A549 (cell line): ENCODE data around the gene MAGI1. TPM values are rescaled to one million over a fixed set of nuclear protein-coding genes. Genes with fewer than 3 reads are reported as not detected.

ENCODE experiments used
- ATAC-seq, 2 experiments: fragments of 200-7000 bp in 1 of 2; fragments of >200 bp in 1 of 2; cut with Nextera tagmentation in 1 of 2; cut with Tn5 transposase in 1 of 2; 3 replicates each; pipeline versions ENCODE4 v1.8.0 to v1.9.1; 2018 to 2020; ENCODE audit warnings: mild to moderate bottlenecking in 1 of 2, moderate library complexity in 1 of 2
- CTCF ChIA-PET: fragments of 300-600 bp; sonication (Branson Sonifier 250); formaldehyde crosslinking; extraction: SDS; loops from one replicate; lab custom pipeline; 2021; ENCODE audit warnings: antibody characterized with exemption, inconsistent platforms; lab: Yijun Ruan, JAX
- POLR2A ChIA-PET: fragments of 350-600 bp; formaldehyde crosslinking; extraction: SDS; loops from one replicate; lab custom pipeline; 2021; ENCODE audit warnings: antibody characterized with exemption, inconsistent platforms; lab: Yijun Ruan, JAX
- DNase-seq, 2 experiments: peaks; one replicate each; pipeline versions ENCODE4 v3.0.0 to v3.0.0-alpha.2; 2011 to 2016; ENCODE audit warnings: low read depth in 1 of 2, low spot score in 1 of 2
- FAIRE-seq: peaks from 2 replicates; lab custom pipeline; 2011; peaks lifted over from hg19 to GRCh38; lab: Jason Lieb, UNC
- H3K27ac ChIP-seq, 2 experiments: fragments of >200 bp; sonication (Bioruptor Twin); formaldehyde crosslinking; 3 replicates each; pipeline ENCODE4 v1.5.1; 2016 to 2017
- H3K4me1 ChIP-seq: fragments of >200 bp; sonication (Bioruptor Twin); formaldehyde crosslinking; 3 replicates; pipeline ENCODE4 v1.6.1; 2016
- H3K4me2 ChIP-seq: fragments of >200 bp; sonication (Bioruptor Twin); formaldehyde crosslinking; 3 replicates; pipeline ENCODE4 v1.6.1; 2016
- H3K4me3 ChIP-seq: fragments of >200 bp; sonication (Bioruptor Twin); formaldehyde crosslinking; 3 replicates; pipeline ENCODE4 v1.5.1; 2016
- H3K9me3 ChIP-seq: fragments of >200 bp; sonication (Bioruptor Twin); formaldehyde crosslinking; 3 replicates; pipeline ENCODE4 v1.6.1; 2016
- CHD2 ChIP-seq: fragments of 150-350 bp; IDR thresholded peaks from 2 replicates; pipeline ENCODE4 v1.6.1; 2014; ENCODE audit warnings: low read length; ENCODE audit not compliant: partially characterized antibody
- E2F6 ChIP-seq: IDR thresholded peaks from 2 replicates; pipeline ENCODE4 v1.6.1; 2012; ENCODE audit warnings: low read depth, borderline replicate concordance
- EHMT2 ChIP-seq: fragments of 200-600 bp; sonication (generic); IDR thresholded peaks from 2 replicates; pipeline ENCODE4 v1.6.1; 2016; ENCODE audit warnings: antibody characterized with exemption, low read depth, mild to moderate bottlenecking, moderate library complexity
- EP300 ChIP-seq, 2 experiments: fragments of >200 bp; sonication (Bioruptor Twin); formaldehyde crosslinking; IDR thresholded peaks; 2 replicates in 1 of 2; 3 replicates in 1 of 2; pipeline ENCODE4 v1.6.1; 2016 to 2017
- ESRRA ChIP-seq: fragments of 150-350 bp; IDR thresholded peaks from 2 replicates; pipeline ENCODE4 v1.6.1; 2014; ENCODE audit warnings: mild to moderate bottlenecking, low read length, borderline replicate concordance
- HDAC2 ChIP-seq: fragments of 200-600 bp; sonication (generic); IDR thresholded peaks from 2 replicates; pipeline ENCODE4 v1.6.1; 2016
- HOXA7 ChIP-seq: fragments of 250-450 bp; sonication (Bioruptor Pico); IDR thresholded peaks from 2 replicates; pipeline ENCODE4 v1.5.0; 2020; ENCODE audit warnings: mild to moderate bottlenecking, moderate library complexity
- KDM5A ChIP-seq: fragments of 200-600 bp; sonication (generic); IDR thresholded peaks from 2 replicates; pipeline ENCODE4 v1.6.1; 2016; ENCODE audit warnings: antibody characterized with exemption, mild to moderate bottlenecking
- MAFK ChIP-seq: fragments of 450-650 bp; IDR thresholded peaks from 2 replicates; pipeline ENCODE4 v1.6.1; 2014; ENCODE audit not compliant: partially characterized antibody
- MYC ChIP-seq: IDR thresholded peaks from 2 replicates; pipeline ENCODE4 v1.6.1; 2012; ENCODE audit warnings: mild to moderate bottlenecking, inconsistent platforms, low read length, improper control_type of control experiment, borderline replicate concordance
- NFE2L2 ChIP-seq: fragments of 150-350 bp; conservative IDR thresholded peaks from 2 replicates; pipeline ENCODE4 v1.6.1; 2014; ENCODE audit warnings: low read length
- NPAS2 ChIP-seq: fragments of 250-450 bp; sonication (Bioruptor Pico); IDR thresholded peaks from 2 replicates; pipeline ENCODE4 v1.8.0; 2022; ENCODE audit warnings: mild to moderate bottlenecking, moderate library complexity, borderline replicate concordance
- POLR2A ChIP-seq: IDR thresholded peaks from 2 replicates; pipeline ENCODE4 v1.6.1; 2012; ENCODE audit warnings: mild to moderate bottlenecking, low read length
- RAD21 ChIP-seq, 2 experiments: fragments of >200 bp in 1 of 2; sonication (Bioruptor Twin) in 1 of 2; formaldehyde crosslinking in 1 of 2; IDR thresholded peaks in 1 of 2; conservative IDR thresholded peaks in 1 of 2; 2 replicates in 1 of 2; 3 replicates in 1 of 2; pipeline ENCODE4 v1.6.1; 2012 to 2018; ENCODE audit warnings: inconsistent platforms in 1 of 2
- REST ChIP-seq: fragments of 200-600 bp; sonication (generic); IDR thresholded peaks from 2 replicates; pipeline ENCODE4 v1.6.1; 2016; ENCODE audit warnings: antibody characterized with exemption, mild to moderate bottlenecking, moderate library complexity
- SREBF2 ChIP-seq: fragments of 450-650 bp; IDR thresholded peaks from 2 replicates; pipeline ENCODE4 v1.6.1; 2014; ENCODE audit warnings: mild to moderate bottlenecking, moderate library complexity
- ZC3H11A ChIP-seq: fragments of 450-650 bp; IDR thresholded peaks from 2 replicates; pipeline ENCODE4 v1.6.1; 2014; ENCODE audit warnings: antibody characterized with exemption, mild to moderate bottlenecking
- ZNF302 ChIP-seq: fragments of 250-450 bp; sonication (Bioruptor Pico); IDR thresholded peaks from 2 replicates; pipeline ENCODE4 v1.9.0; 2021; ENCODE audit warnings: inconsistent platforms, mild to moderate bottlenecking, moderate library complexity
- WGBS: methylation state at CpG from one replicate; pipeline ENCODE4 v1.1.6; 2017; ENCODE audit errors: missing lambda C conversion rate; 5-methylcytosine and 5-hydroxymethylcytosine counted together
- polyA plus RNA-seq, 4 experiments: library from polyadenylated mRNA; depleted of rRNA in 3 of 4; stranded (reverse); fragments of >200 nt; fragmentation: RNase III in 1 of 4; extraction: RNeasy Plus Mini Kit Qiagen cat#74134 plus additional on column Dnase treatment in 1 of 4; gene quantifications; 2 replicates in 3 of 4; 3 replicates in 1 of 4; pipeline ENCODE4 v1.2.3, GENCODE V29; 2011 to 2017
- TF ChIP-seq, protein P1 (sequence below): fragments of 150-350 bp; IDR thresholded peaks from 2 replicates; pipeline ENCODE4 v1.6.1; 2014; ENCODE audit warnings: low read depth, mild to moderate bottlenecking, low read length
- TF ChIP-seq, protein P2 (sequence below): fragments of >200 bp; sonication (Bioruptor Twin); formaldehyde crosslinking; IDR thresholded peaks from 3 replicates; pipeline ENCODE4 v1.5.1; 2016
- TF ChIP-seq, protein P3 (sequence below): fragments of >200 bp; sonication (Bioruptor Twin); formaldehyde crosslinking; IDR thresholded peaks from 3 replicates; pipeline ENCODE4 v1.6.1; 2016

Gene MAGI1
- polyA plus RNA-seq, 2 of the 4 experiments (the other 2 are of a cell fraction): 4.7 to 6.6 TPM

- FAIRE-seq: no peak
- TF ChIP-seq EHMT2 (no peak), POLR2A (no peak), CHD2 (no peak), SREBF2 (no peak), EP300 (IDR thresholded peaks at IDR 0.05) (no peak), ZC3H11A (no peak), E2F6 (no peak), REST (no peak)
- TF ChIP-seq, protein P1, sequence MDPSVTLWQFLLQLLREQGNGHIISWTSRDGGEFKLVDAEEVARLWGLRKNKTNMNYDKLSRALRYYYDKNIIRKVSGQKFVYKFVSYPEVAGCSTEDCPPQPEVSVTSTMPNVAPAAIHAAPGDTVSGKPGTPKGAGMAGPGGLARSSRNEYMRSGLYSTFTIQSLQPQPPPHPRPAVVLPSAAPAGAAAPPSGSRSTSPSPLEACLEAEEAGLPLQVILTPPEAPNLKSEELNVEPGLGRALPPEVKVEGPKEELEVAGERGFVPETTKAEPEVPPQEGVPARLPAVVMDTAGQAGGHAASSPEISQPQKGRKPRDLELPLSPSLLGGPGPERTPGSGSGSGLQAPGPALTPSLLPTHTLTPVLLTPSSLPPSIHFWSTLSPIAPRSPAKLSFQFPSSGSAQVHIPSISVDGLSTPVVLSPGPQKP: no peak
- WGBS: 88% methylated on average over 2 of the region's 2 CpGs
- CTCF ChIA-PET: no interaction called here
- no peak overlapping the region for H3K4me3 ChIP-seq
- no peak for DNase-seq
- no peaks in the 10 kb centered on the region for H3K9me3 ChIP-seq
- H3K4me2 ChIP-seq: no peak overlapping the region
- no peak overlapping the region for H3K27ac ChIP-seq
- POLR2A ChIA-PET: no interaction called here
- no peak for ATAC-seq
- no peaks in the 10 kb centered on the region for H3K4me1 ChIP-seq
Observed at GRCh38 chr3:65778968-65779367, 259.8 kb downstream of the MAGI1 start.

DNA sequence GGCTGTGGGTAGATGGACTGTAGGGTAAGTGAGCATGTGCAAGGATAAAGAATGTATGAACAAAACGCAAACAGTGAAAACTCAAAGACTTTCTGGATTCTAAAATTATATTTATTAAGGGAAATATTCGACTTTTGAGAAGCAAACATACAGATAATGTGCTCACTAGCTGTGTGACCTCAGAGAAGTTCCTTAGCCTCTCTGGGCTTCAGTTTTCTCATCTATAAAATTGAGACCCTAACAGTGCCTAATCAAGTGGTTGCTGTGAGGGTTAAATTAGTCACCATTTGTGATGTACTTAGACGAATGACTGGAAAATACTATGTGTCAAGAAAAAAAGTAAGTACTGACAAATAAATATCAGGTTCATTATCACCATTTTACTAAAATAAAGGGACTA lies 261.7 kb downstream of the MAGI1 start:
- WGBS: 49% methylated on average over 3 of the region's 3 CpGs
- FAIRE-seq (no peak), DNase-seq (no peak)
- ChIA-PET CTCF (no interaction called here), POLR2A (no interaction called here)
- Histone ChIP-seq H3K4me2 (no peak overlapping the region), H3K9me3 (no peaks in the 10 kb centered on the region), H3K27ac (no peak overlapping the region), H3K4me3 (no peak overlapping the region), H3K4me1 (no peaks in the 10 kb centered on the region)
- no peak for TF ChIP-seq ZNF302 (CRISPR knock-in tag)
- TF ChIP-seq MYC: no peak
- no peak for TF ChIP-seq NFE2L2
- TF ChIP-seq, protein P1: no peak
- TF ChIP-seq HOXA7 (CRISPR knock-in tag): no peak
- TF ChIP-seq, protein P2, sequence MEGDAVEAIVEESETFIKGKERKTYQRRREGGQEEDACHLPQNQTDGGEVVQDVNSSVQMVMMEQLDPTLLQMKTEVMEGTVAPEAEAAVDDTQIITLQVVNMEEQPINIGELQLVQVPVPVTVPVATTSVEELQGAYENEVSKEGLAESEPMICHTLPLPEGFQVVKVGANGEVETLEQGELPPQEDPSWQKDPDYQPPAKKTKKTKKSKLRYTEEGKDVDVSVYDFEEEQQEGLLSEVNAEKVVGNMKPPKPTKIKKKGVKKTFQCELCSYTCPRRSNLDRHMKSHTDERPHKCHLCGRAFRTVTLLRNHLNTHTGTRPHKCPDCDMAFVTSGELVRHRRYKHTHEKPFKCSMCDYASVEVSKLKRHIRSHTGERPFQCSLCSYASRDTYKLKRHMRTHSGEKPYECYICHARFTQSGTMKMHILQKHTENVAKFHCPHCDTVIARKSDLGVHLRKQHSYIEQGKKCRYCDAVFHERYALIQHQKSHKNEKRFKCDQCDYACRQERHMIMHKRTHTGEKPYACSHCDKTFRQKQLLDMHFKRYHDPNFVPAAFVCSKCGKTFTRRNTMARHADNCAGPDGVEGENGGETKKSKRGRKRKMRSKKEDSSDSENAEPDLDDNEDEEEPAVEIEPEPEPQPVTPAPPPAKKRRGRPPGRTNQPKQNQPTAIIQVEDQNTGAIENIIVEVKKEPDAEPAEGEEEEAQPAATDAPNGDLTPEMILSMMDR: no peak
- TF ChIP-seq EHMT2: no peak
- TF ChIP-seq ESRRA: no peak
- no peak for TF ChIP-seq NPAS2
- TF ChIP-seq REST: no peak
- TF ChIP-seq KDM5A: no peak
- no peak for TF ChIP-seq RAD21 (conservative IDR thresholded peaks at IDR 0.05 in 1 of 2, IDR thresholded peaks at IDR 0.05 in 1 of 2)
- TF ChIP-seq, protein P3, sequence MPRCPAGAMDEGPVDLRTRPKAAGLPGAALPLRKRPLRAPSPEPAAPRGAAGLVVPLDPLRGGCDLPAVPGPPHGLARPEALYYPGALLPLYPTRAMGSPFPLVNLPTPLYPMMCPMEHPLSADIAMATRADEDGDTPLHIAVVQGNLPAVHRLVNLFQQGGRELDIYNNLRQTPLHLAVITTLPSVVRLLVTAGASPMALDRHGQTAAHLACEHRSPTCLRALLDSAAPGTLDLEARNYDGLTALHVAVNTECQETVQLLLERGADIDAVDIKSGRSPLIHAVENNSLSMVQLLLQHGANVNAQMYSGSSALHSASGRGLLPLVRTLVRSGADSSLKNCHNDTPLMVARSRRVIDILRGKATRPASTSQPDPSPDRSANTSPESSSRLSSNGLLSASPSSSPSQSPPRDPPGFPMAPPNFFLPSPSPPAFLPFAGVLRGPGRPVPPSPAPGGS: no peak
- TF ChIP-seq HDAC2: no peak
- TF ChIP-seq MAFK: no peak
- TF ChIP-seq, all 56 proteins: peak for 0
- no peak for ATAC-seq
